ENCODE data around the gene TIAM2. TPM values are rescaled to one million over a fixed set of nuclear protein-coding genes. Genes with fewer than 3 reads are reported as not detected.

Gene TIAM2
- 6.6 and 15.2 TPM in 2 replicates for total RNA-seq

GRCh38 chr6:154995254-154996015 lies at the start of gene TIAM2:
Gene TIAM2, plus strand, starts transcription at chr6:154995315. Its CDS starts 133,909 bp downstream, at chr6:155129224.

GRCh38 chr6:155263373-155264063 lies 268.4 kb downstream of the TIAM2 start, which contains the start of gene CLDN20:
Gene CLDN20, plus strand, starts transcription at chr6:155264013. Its CDS starts 11,707 bp downstream, at chr6:155275720.

